Brain microvascular endothelial cell (primary cell): Measurements from ENCODE around the gene NUF2.

Source experiments
- DNase-seq: peaks from one replicate; pipeline ENCODE4 v3.0.0-alpha.2; 2020
- H3K27ac ChIP-seq: fragments of 250-450 bp; sonication (Bioruptor Pico); 2 replicates; pipeline ENCODE4 v1.5.1; 2020; ENCODE audit warnings: mild to moderate bottlenecking, moderate library complexity
- H3K27me3 ChIP-seq: fragments of 250-450 bp; sonication (Bioruptor Pico); replicated peaks from 2 replicates; pipeline ENCODE4 v1.5.1; 2020; ENCODE audit warnings: mild to moderate bottlenecking
- H3K36me3 ChIP-seq: fragments of 250-450 bp; sonication (Bioruptor Pico); replicated peaks from 2 replicates; pipeline ENCODE4 v1.5.1; 2020; ENCODE audit warnings: mild to moderate bottlenecking
- H3K4me3 ChIP-seq: 2 replicates; pipeline ENCODE4 v1.5.1; 2011; ENCODE audit warnings: low read depth, mild to moderate bottlenecking, control low read depth, low read length, moderate library complexity
- CTCF ChIP-seq: IDR thresholded peaks from 2 replicates; pipeline ENCODE4 v1.5.1; 2011; ENCODE audit warnings: low read depth, mild to moderate bottlenecking, moderate library complexity, low read length, control low read depth, inconsistent platforms; ENCODE audit errors: missing control alignments
- in situ Hi-C: cut with HindIII; loops from 2 replicates; pipeline ENCODE4 v1.10.0; 2017; ENCODE audit warnings: low sequenced_read_pairs, low pct_ligation_motif_present

Gene NUF2

DNA sequence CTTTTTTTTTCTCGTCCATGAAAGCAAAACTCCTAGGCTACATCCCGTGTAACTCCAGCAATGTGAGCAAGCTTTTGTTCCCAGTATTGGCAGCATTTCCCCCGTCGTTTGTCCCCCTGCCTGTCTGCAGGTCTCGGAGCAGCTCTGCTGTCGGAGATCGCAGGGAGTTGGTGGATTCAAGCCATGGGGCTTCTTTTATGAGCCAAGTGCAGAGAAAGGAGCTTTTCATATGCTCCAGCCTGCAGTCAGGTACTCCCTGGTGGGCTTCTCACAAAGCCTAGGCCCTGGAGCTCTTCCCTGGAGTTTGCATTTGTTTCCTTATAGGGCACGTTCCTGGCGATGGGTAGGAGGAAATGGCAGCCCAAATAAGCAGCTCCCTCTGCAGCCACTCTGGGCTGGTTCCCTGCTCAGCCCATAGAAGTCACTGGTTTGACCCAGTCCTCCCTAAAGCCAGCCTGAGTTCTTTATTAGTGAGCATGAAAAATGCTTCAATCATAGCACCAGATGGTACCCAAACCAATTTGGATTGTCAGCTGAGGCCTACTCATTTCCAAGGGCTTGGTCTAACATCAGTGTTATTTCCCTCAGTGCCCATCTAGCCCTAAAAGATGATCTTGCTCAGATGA is 78.3 kb downstream of the NUF2 start:
- in situ Hi-C loops: no loop called here
- no peak for DNase-seq
- H3K36me3 ChIP-seq: no peaks in the 10 kb centered on the region
- no peak for TF ChIP-seq CTCF
- H3K27me3 ChIP-seq: no peaks in the 10 kb centered on the region
- no peak overlapping the region for H3K4me3 ChIP-seq
- H3K27ac ChIP-seq: no peak overlapping the region

GRCh38 chr1:163401211-163401610 is 79.5 kb downstream of the NUF2 start:
- Histone ChIP-seq H3K27me3 (no peaks in the 10 kb centered on the region), H3K27ac (no peak overlapping the region), H3K4me3 (no peak overlapping the region), H3K36me3 (no peaks in the 10 kb centered on the region)
- no peak for DNase-seq
- in situ Hi-C loops: no loop called here
- no peak for TF ChIP-seq CTCF
